Natural killer cell (primary cell): ENCODE measurements around the gene STX7. TPM values are rescaled to one million over a fixed set of nuclear protein-coding genes. Genes with fewer than 3 reads are reported as not detected.
"Not testable (repeated sequence)": the region's sequence is repeated elsewhere in the genome, so short reads cannot be mapped to it uniquely, and the experiment has no call there.

Source experiments
- ATAC-seq, 3 donors: fragments of 150-1000 bp in 2 of 3; fragments of 200-7000 bp in 1 of 3; cut with Tn5 transposase; 1 replicate in 1 of 3; 2 replicates in 2 of 3; pipeline ENCODE4 v1.10.0; 2021; ENCODE audit warnings: mild to moderate bottlenecking in 2 of 3, moderate library complexity in 2 of 3
- DNase-seq, 2 donors: peaks; one replicate each; pipeline versions ENCODE4 v3.0.0 to v3.0.0-alpha.2; 2013 to 2021; ENCODE audit warnings: mixed read lengths in 1 of 2
- H3K27ac ChIP-seq: one replicate; pipeline ENCODE4 v1.5.1; 2013; ENCODE audit warnings: mild to moderate bottlenecking, low read length
- H3K27me3 ChIP-seq: one replicate; pipeline ENCODE4 v1.6.1; 2013; ENCODE audit warnings: low read length; ENCODE audit not compliant: control insufficient read depth, insufficient read depth
- H3K36me3 ChIP-seq: one replicate; pipeline ENCODE4 v1.6.1; 2013; ENCODE audit warnings: low read length; ENCODE audit not compliant: control insufficient read depth, insufficient read depth
- H3K4me1 ChIP-seq: one replicate; pipeline ENCODE4 v1.6.1; 2013; ENCODE audit warnings: low read length; ENCODE audit not compliant: control insufficient read depth, insufficient read depth
- H3K4me3 ChIP-seq: one replicate; pipeline ENCODE4 v1.5.1; 2013; ENCODE audit warnings: low read length
- H3K9me3 ChIP-seq: one replicate; pipeline ENCODE4 v1.6.1; 2013; ENCODE audit warnings: low read length; ENCODE audit not compliant: control insufficient read depth, insufficient read depth
- H3K27ac Mint-ChIP-seq, 2 donors: one replicate each; pipeline ENCODE4 v1.8.0; 2022; ENCODE audit warnings: mild to moderate bottlenecking in 2 of 2, mixed read lengths in 2 of 2, moderate library complexity in 1 of 2
- H3K27me3 Mint-ChIP-seq, 2 donors: one replicate each; pipeline ENCODE4 v1.8.0; 2022; ENCODE audit warnings: low read depth in 2 of 2, mixed read lengths in 2 of 2
- H3K36me3 Mint-ChIP-seq: one replicate; pipeline ENCODE4 v1.8.0; 2022; ENCODE audit warnings: mixed read lengths
- H3K4me1 Mint-ChIP-seq, 2 donors: one replicate each; pipeline ENCODE4 v1.8.0; 2022; ENCODE audit warnings: mixed read lengths in 2 of 2
- H3K4me3 Mint-ChIP-seq: one replicate; pipeline ENCODE4 v1.8.0; 2022; ENCODE audit warnings: mild to moderate bottlenecking, moderate library complexity, mixed read lengths
- H3K9me3 Mint-ChIP-seq, 2 donors: one replicate each; pipeline ENCODE4 v1.8.0; 2022; ENCODE audit warnings: mixed read lengths in 2 of 2
- CTCF ChIP-seq: fragments of 200-600 bp; IDR thresholded peaks from one replicate; pipeline ENCODE4 v1.8.0; 2022; ENCODE audit warnings: antibody characterized with exemption
- WGBS: methylation state at CpG from one replicate; pipeline ENCODE4 v1.1.7; 2013; ENCODE audit warnings: missing lambda C conversion rate; ENCODE audit not compliant: insufficient coverage; 5-methylcytosine and 5-hydroxymethylcytosine counted together
- intact Hi-C: fragments of 100-400 bp; cut with micrococcal nuclease; formaldehyde crosslinking; loops from one replicate; pipeline ENCODE4 v1.14.2; 2022
- total RNA-seq, 4 donors: library from RNA; stranded (reverse); fragments of 120-200 nt in 1 of 4; gene quantifications; one replicate each; pipeline versions ENCODE4 v1.2.3 to v1.2.4, GENCODE V29; 2013 to 2022

The STX7 gene
- total RNA-seq, 3 donors from 2014 or later (not counting 1 experiment from before 2014, with no cell fraction given), result 37.3 to 49.9 (median 39.5) TPM

GRCh38 chr6:132548746-132549463 lies 36.0 kb upstream of the STX7 start:
- no peak for TF ChIP-seq CTCF
- no peaks in the 10 kb centered on the region for H3K4me1 Mint-ChIP-seq
- no peak for ATAC-seq

GRCh38 chr6:132544826-132545225 lies 31.9 kb upstream of the STX7 start:
- Mint-ChIP-seq H3K4me1 (no peaks in the 10 kb centered on the region), H3K4me3 (no peak overlapping the region), H3K27me3 (peaks cover 14 to 21% of the 10 kb centered on the region in 2 donors), H3K27ac (no peak overlapping the region), H3K36me3 (no peaks in the 10 kb centered on the region), H3K9me3 (no peaks in the 10 kb centered on the region)
- no peak for DNase-seq
- Histone ChIP-seq H3K36me3 (no peaks in the 10 kb centered on the region), H3K27me3 (peaks cover 21% of the 10 kb centered on the region), H3K4me3 (no peak overlapping the region), H3K27ac (no peak overlapping the region), H3K4me1 (no peaks in the 10 kb centered on the region), H3K9me3 (no peaks in the 10 kb centered on the region)
- no peak for ATAC-seq
- intact Hi-C loops, result no loop called here
- TF ChIP-seq CTCF, result no peak

More at GRCh38 chr6:132548746-132549463, 36.0 kb upstream of the STX7 start:
- peaks cover 10 to 17% of the 10 kb centered on the region in 2 donors for H3K27me3 Mint-ChIP-seq
- intact Hi-C loops, result no loop called here
- Histone ChIP-seq H3K9me3 (no peaks in the 10 kb centered on the region), H3K27me3 (peaks cover 3% of the 10 kb centered on the region), H3K4me3 (no peak overlapping the region), H3K36me3 (no peaks in the 10 kb centered on the region), H3K4me1 (no peaks in the 10 kb centered on the region), H3K27ac (no peak overlapping the region)
- no peak overlapping the region for H3K4me3 Mint-ChIP-seq
- no peak for DNase-seq
- H3K9me3 Mint-ChIP-seq, result no peaks in the 10 kb centered on the region
- H3K36me3 Mint-ChIP-seq, result no peaks in the 10 kb centered on the region
- 89% methylated on average over 4 of the region's 4 CpGs for WGBS
- H3K27ac Mint-ChIP-seq, result no peak overlapping the region

- intact Hi-C loops, result no loop called here
- ATAC-seq, result no peak
- Histone ChIP-seq H3K27ac (no peak within 1 kb of the TSS), H3K36me3 (no peaks in the 10 kb centered on the region), H3K4me1 (no peaks in the 10 kb centered on the region), H3K4me3 (no peak within 1 kb of the TSS), H3K9me3 (no peaks in the 10 kb centered on the region), H3K27me3 (peaks cover 18% of the 10 kb centered on the region)
- peaks cover 7% of the 10 kb centered on the region for H3K36me3 Mint-ChIP-seq
- peaks cover 0 to 3% of the 10 kb centered on the region in 2 donors for H3K9me3 Mint-ChIP-seq
- H3K27me3 Mint-ChIP-seq, result peaks cover 29 to 46% of the 10 kb centered on the region in 2 donors
- no peaks in the 10 kb centered on the region for H3K4me1 Mint-ChIP-seq
- TF ChIP-seq CTCF, result no peak
- no peak within 1 kb of the TSS for H3K4me3 Mint-ChIP-seq
- no peak for DNase-seq
- H3K27ac Mint-ChIP-seq, result no peak within 1 kb of the TSS
- 91% methylated on average over 3 of the region's 4 CpGs for WGBS
Observed at GRCh38 chr6:132537977-132538376, 25.1 kb upstream of the STX7 start, which contains the start of gene TAAR9. Gene TAAR9, plus strand, starts transcription at chr6:132538277. Its CDS starts 13 bp downstream, at chr6:132538290.

- Mint-ChIP-seq H3K9me3 (peaks cover 0 to 3% of the 10 kb centered on the region in 2 donors), H3K4me3 (no peak overlapping the region), H3K27me3 (peaks cover 29 to 47% of the 10 kb centered on the region in 2 donors), H3K27ac (no peak overlapping the region), H3K36me3 (peaks cover 7% of the 10 kb centered on the region), H3K4me1 (no peaks in the 10 kb centered on the region)
- Histone ChIP-seq H3K27me3 (peaks cover 15% of the 10 kb centered on the region), H3K27ac (no peak overlapping the region), H3K36me3 (no peaks in the 10 kb centered on the region), H3K9me3 (no peaks in the 10 kb centered on the region), H3K4me3 (no peak overlapping the region), H3K4me1 (no peaks in the 10 kb centered on the region)
- WGBS, result 100% methylated on average over 1 of the region's 3 CpGs
- no peak for ATAC-seq
- intact Hi-C loops, result no loop called here
- TF ChIP-seq CTCF, result no peak
- DNase-seq, result no peak
Observed at GRCh38 chr6:132537145-132537544, 24.2 kb upstream of the STX7 start.

- H3K4me1 ChIP-seq, H3K9me3 ChIP-seq, H3K27me3 ChIP-seq, H3K27ac ChIP-seq, H3K36me3 Mint-ChIP-seq, H3K4me3 Mint-ChIP-seq, H3K27ac Mint-ChIP-seq, H3K4me1 Mint-ChIP-seq, H3K4me3 ChIP-seq, H3K9me3 Mint-ChIP-seq, ATAC-seq, H3K36me3 ChIP-seq, DNase-seq: not testable (repeated sequence)
- peaks cover 25 to 35% of the 10 kb centered on the region in 2 donors for H3K27me3 Mint-ChIP-seq
- WGBS, result 81% methylated on average over 1 of the region's 2 CpGs
- intact Hi-C loops, result loop anchor here (5.0 kb wide), 1 partner anchor 1018 kb away; no protein-coding TSS in a partner anchor
Observed at GRCh38 chr6:132534546-132534945, 21.6 kb upstream of the STX7 start.
